HCT116 (cell line): Measurements from ENCODE around the gene MACF1. TPM values are rescaled to one million over a fixed set of nuclear protein-coding genes. Genes with fewer than 3 reads are reported as not detected.

ENCODE experiments used
- ATAC-seq: fragments of 200-7000 bp; cut with Tn5 transposase; 2 replicates; pipeline ENCODE4 v1.9.1; 2020; ENCODE audit warnings: mild to moderate bottlenecking, moderate library complexity
- BruUV-seq: library from RNA; stranded (reverse); fragments of 400-500 nt; replicated peaks from 2 replicates; lab custom pipeline; 2021; lab: Mats Ljungman, UMichigan
- CTCF ChIA-PET: fragments of 300-600 bp; sonication (Branson Sonifier 250); formaldehyde crosslinking; loops from one replicate; lab custom pipeline; 2021; ENCODE audit warnings: antibody characterized with exemption; lab: Charles Lee
- POLR2A ChIA-PET: fragments of 300-600, 350-600 bp; sonication (Branson Sonifier 250); formaldehyde crosslinking; loops from one replicate; lab custom pipeline; 2021; ENCODE audit warnings: antibody characterized with exemption; lab: Charles Lee
- RAD21 ChIA-PET, 2 experiments: fragments of 300-600 bp; sonication (Branson Sonifier 250); formaldehyde crosslinking; loops; one replicate each; lab custom pipeline; 2023; ENCODE audit warnings: low total read pairs in 2 of 2; ENCODE audit not compliant: uncharacterized antibody in 2 of 2, unreplicated experiment in 2 of 2, low non-redundant PET in 1 of 2; lab: Charles Lee
- DNase-seq: peaks from one replicate; pipeline ENCODE4 v3.0.0-alpha.2; 2010; ENCODE audit warnings: low read depth, low spot score
- H2AFZ ChIP-seq: fragments of 200-600 bp; shearing (Covaris generic), sonication (generic); 2 replicates; pipeline ENCODE4 v1.6.1; 2017; ENCODE audit warnings: low read depth, mixed run types, mixed read lengths, antibody characterized with exemption, low read length; ENCODE audit not compliant: poor library complexity, severe bottlenecking
- H3K27ac ChIP-seq: 2 replicates; pipeline ENCODE4 v1.5.1; 2012; ENCODE audit warnings: low read depth, low read length
- H3K27me3 ChIP-seq: fragments of 200-600 bp; sonication (generic); 2 replicates; pipeline ENCODE4 v1.6.1; 2016; ENCODE audit warnings: mixed run types, low read length, mixed read lengths; ENCODE audit not compliant: insufficient read depth
- H3K36me3 ChIP-seq, 2 experiments: fragments of 200-500 bp in 1 of 2; fragments of 200-600 bp in 1 of 2; sonication (Bioruptor generic) in 1 of 2; sonication (generic) in 1 of 2; 2 replicates each; pipeline versions ENCODE4 v1.5.1 to v1.6.1; 2014 to 2016; ENCODE audit warnings: low read length in 2 of 2, inconsistent platforms in 1 of 2, mixed read lengths in 1 of 2, mixed run types in 1 of 2; ENCODE audit not compliant: insufficient read depth in 2 of 2, control insufficient read depth in 1 of 2
- H3K4me1 ChIP-seq, 2 experiments: fragments of 200-600 bp in 1 of 2; sonication (generic) in 1 of 2; 2 replicates each; pipeline versions ENCODE4 v1.5.1 to v1.6.1; 2012 to 2017; ENCODE audit warnings: low read length in 2 of 2, inconsistent platforms in 1 of 2, mild to moderate bottlenecking in 1 of 2, mixed read lengths in 1 of 2, mixed run types in 1 of 2, moderate library complexity in 1 of 2; ENCODE audit not compliant: insufficient read depth in 2 of 2, control insufficient read depth in 1 of 2
- H3K4me2 ChIP-seq: fragments of 200-600 bp; sonication (generic); 2 replicates; pipeline ENCODE4 v1.6.1; 2017; ENCODE audit warnings: mixed run types, low read length, mixed read lengths
- H3K4me3 ChIP-seq, 2 experiments: fragments of 200-600 bp in 1 of 2; sonication (generic) in 1 of 2; replicated peaks in 1 of 2; 2 replicates each; pipeline ENCODE4 v1.5.1; 2011 to 2016; ENCODE audit warnings: low read length in 2 of 2, control low read depth in 1 of 2, low read depth in 1 of 2, mild to moderate bottlenecking in 1 of 2, mixed read lengths in 1 of 2, mixed run types in 1 of 2
- H3K79me2 ChIP-seq: fragments of 200-600 bp; sonication (generic); 2 replicates; pipeline ENCODE4 v1.6.1; 2017; ENCODE audit warnings: mild to moderate bottlenecking, mixed run types, low read length, moderate library complexity, mixed read lengths; ENCODE audit not compliant: insufficient read depth
- H3K9ac ChIP-seq: fragments of 200-600 bp; sonication (generic); 2 replicates; pipeline ENCODE4 v1.6.1; 2016; ENCODE audit warnings: low read length, mixed read lengths
- H3K9me2 ChIP-seq: fragments of 200-600 bp; sonication (generic), shearing (Covaris generic); 2 replicates; pipeline ENCODE4 v1.6.1; 2017; ENCODE audit warnings: mixed run types, mild to moderate bottlenecking, moderate library complexity; ENCODE audit not compliant: insufficient read depth
- H3K9me3 ChIP-seq, 2 experiments: fragments of 200-500 bp in 1 of 2; fragments of 200-600 bp in 1 of 2; sonication (Bioruptor generic) in 1 of 2; sonication (generic) in 1 of 2; 2 replicates each; pipeline ENCODE4 v1.6.1; 2014 to 2017; ENCODE audit warnings: low read length in 2 of 2, mixed read lengths in 2 of 2, inconsistent platforms in 1 of 2, low read depth in 1 of 2, mild to moderate bottlenecking in 1 of 2, mixed run types in 1 of 2, moderate library complexity in 1 of 2; ENCODE audit not compliant: control insufficient read depth in 1 of 2, insufficient read depth in 1 of 2
- H4K20me1 ChIP-seq: fragments of 200-600 bp; sonication (generic), shearing (Covaris generic); 2 replicates; pipeline ENCODE4 v1.6.1; 2017; ENCODE audit warnings: mixed run types, mild to moderate bottlenecking, moderate library complexity; ENCODE audit not compliant: insufficient read depth
- CEBPB ChIP-seq: IDR thresholded peaks from 2 replicates; pipeline ENCODE4 v1.6.1; 2012; ENCODE audit warnings: low read depth
- CTCF ChIP-seq, 3 experiments: fragments of 200-600 bp in 1 of 3; sonication (generic) in 1 of 3; IDR thresholded peaks in 2 of 3; conservative IDR thresholded peaks in 1 of 3; 2 replicates each; pipeline ENCODE4 v1.5.1; 2012 to 2017; ENCODE audit warnings: low read depth in 2 of 3, low read length in 2 of 3, antibody characterized with exemption in 1 of 3, borderline replicate concordance in 1 of 3, control low read depth in 1 of 3, mild to moderate bottlenecking in 1 of 3, mixed read lengths in 1 of 3, mixed run types in 1 of 3, moderate library complexity in 1 of 3; ENCODE audit not compliant: insufficient read depth in 1 of 3
- EGR1 ChIP-seq: IDR thresholded peaks from 2 replicates; pipeline ENCODE4 v1.6.1; 2012; ENCODE audit warnings: low read depth
- ELF1 ChIP-seq: IDR thresholded peaks from 2 replicates; pipeline ENCODE4 v1.6.1; 2012; ENCODE audit warnings: low read depth, borderline replicate concordance
- EZH2phosphoT487 ChIP-seq: fragments of 200-600 bp; IDR thresholded peaks from 2 replicates; pipeline ENCODE4 v1.6.1; 2018; ENCODE audit warnings: antibody characterized with exemption, borderline replicate concordance
- FOSL1 ChIP-seq: IDR thresholded peaks from 2 replicates; pipeline ENCODE4 v1.6.1; 2012; ENCODE audit warnings: low read depth
- POLR2A ChIP-seq: IDR thresholded peaks from 2 replicates; pipeline ENCODE4 v1.7.0; 2011; ENCODE audit warnings: borderline replicate concordance; ENCODE audit not compliant: insufficient read depth, insufficient read length; ENCODE audit errors: extremely low read depth
- SP1 ChIP-seq: IDR thresholded peaks from 2 replicates; pipeline ENCODE4 v1.6.1; 2012; ENCODE audit warnings: low read depth
- SRF ChIP-seq: IDR thresholded peaks from 2 replicates; pipeline ENCODE4 v1.6.1; 2012; ENCODE audit warnings: low read depth
- TCF7L2 ChIP-seq: IDR thresholded peaks from 2 replicates; pipeline ENCODE4 v1.7.0; 2011; ENCODE audit warnings: borderline replicate concordance, inconsistent platforms; ENCODE audit not compliant: insufficient read depth, insufficient read length; ENCODE audit errors: extremely low read depth
- ZBTB33 ChIP-seq: IDR thresholded peaks from 2 replicates; pipeline ENCODE4 v1.6.1; 2011; ENCODE audit warnings: mild to moderate bottlenecking, low read length, moderate library complexity; ENCODE audit not compliant: insufficient replicate concordance; ENCODE audit errors: extremely low read depth
- ZFX ChIP-seq: fragments of 450-650 bp; IDR thresholded peaks from 2 replicates; pipeline ENCODE4 v1.6.1; 2017
- ZNF274 ChIP-seq: fragments of 200-500 bp; sonication (Bioruptor generic); IDR thresholded peaks from 2 replicates; pipeline ENCODE4 v1.6.1; 2014; ENCODE audit warnings: mild to moderate bottlenecking, low read depth, low read length, inconsistent platforms
- intact Hi-C: fragments of 100-400 bp; cut with micrococcal nuclease; formaldehyde crosslinking; loops from 2 replicates; pipeline ENCODE4 v1.10.0; 2022
- total RNA-seq: library from RNA; stranded (reverse); gene quantifications from one replicate; pipeline ENCODE4 v1.2.1, GENCODE V29; 2021; ENCODE audit not compliant: unreplicated experiment
- TF ChIP-seq, protein P1 (sequence below): IDR thresholded peaks from 2 replicates; pipeline ENCODE4 v1.6.1; 2012
- TF ChIP-seq, protein P2 (sequence below): IDR thresholded peaks from 2 replicates; pipeline ENCODE4 v1.6.1; 2012

The MACF1 gene
- total RNA-seq, 1 experiment from 2014 or later: 146 TPM

GRCh38 chr1:39187275-39188046 is 17.0 kb upstream of the MACF1 start:
- no TSS peak for BruUV-seq
- CTCF ChIA-PET: interaction anchor here (2.2 kb wide), 1 partner anchor 89 kb away, joined by 4 read pairs; no protein-coding TSS in a partner anchor
- DNase-seq (no peak), ATAC-seq (no peak)
- TF ChIP-seq ELF1 (no peak), ZNF274 (no peak), CTCF (IDR thresholded peaks at IDR 0.05 in 2 of 3, conservative IDR thresholded peaks at IDR 0.05 in 1 of 3; ENCODE audit: borderline replicate concordance in 1 of 3, insufficient read depth in 1 of 3, low read depth in 2 of 3, low read length in 2 of 3) (no peak)
- TF ChIP-seq, protein P1, sequence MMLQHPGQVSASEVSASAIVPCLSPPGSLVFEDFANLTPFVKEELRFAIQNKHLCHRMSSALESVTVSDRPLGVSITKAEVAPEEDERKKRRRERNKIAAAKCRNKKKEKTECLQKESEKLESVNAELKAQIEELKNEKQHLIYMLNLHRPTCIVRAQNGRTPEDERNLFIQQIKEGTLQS: no peak
- Histone ChIP-seq H2AFZ (no peak overlapping the region), H3K9ac (no peak overlapping the region), H3K79me2 (no peaks in the 10 kb centered on the region; the same call in 1 of the 2 replicates), H3K9me3 (no peaks in the 10 kb centered on the region), H3K4me1 (peaks cover 64 to 75% of the 10 kb centered on the region in 2 experiments), H3K4me3 (no peak overlapping the region), H3K9me2 (no peaks in the 10 kb centered on the region), H3K27ac (no peak overlapping the region), H3K4me2 (no peak overlapping the region), H3K36me3 (no peaks in the 10 kb centered on the region), H3K27me3 (no peaks in the 10 kb centered on the region), H4K20me1 (no peaks in the 10 kb centered on the region)
- POLR2A ChIA-PET: no interaction called here
- intact Hi-C loops: no loop called here
- RAD21 ChIA-PET: no interaction called here

GRCh38 chr1:39189592-39190041 is 14.9 kb upstream of the MACF1 start:
- ChIA-PET POLR2A (no interaction called here), CTCF (interaction anchor here (4.5 kb wide), 1 partner anchor 90 kb away, joined by 47 read pairs; no protein-coding TSS in a partner anchor), RAD21 (no interaction called here)
- Histone ChIP-seq H3K4me1 (peaks cover 65 to 75% of the 10 kb centered on the region in 2 experiments), H3K79me2 (peaks cover 8% of the 10 kb centered on the region; the same call in 1 of the 2 replicates), H3K4me3 (no peak overlapping the region), H2AFZ (no peak overlapping the region), H4K20me1 (no peaks in the 10 kb centered on the region), H3K4me2 (no peak overlapping the region), H3K9me3 (no peaks in the 10 kb centered on the region), H3K27me3 (no peaks in the 10 kb centered on the region), H3K9ac (no peak overlapping the region), H3K36me3 (no peaks in the 10 kb centered on the region), H3K9me2 (no peaks in the 10 kb centered on the region), H3K27ac (no peak overlapping the region)
- ATAC-seq (no peak), DNase-seq (no peak)
- no TSS peak for BruUV-seq
- intact Hi-C loops: loop anchor here (5.0 kb wide), 1 partner anchor 72 kb away; no protein-coding TSS in a partner anchor
- no peak for TF ChIP-seq EGR1
- TF ChIP-seq, protein P2, sequence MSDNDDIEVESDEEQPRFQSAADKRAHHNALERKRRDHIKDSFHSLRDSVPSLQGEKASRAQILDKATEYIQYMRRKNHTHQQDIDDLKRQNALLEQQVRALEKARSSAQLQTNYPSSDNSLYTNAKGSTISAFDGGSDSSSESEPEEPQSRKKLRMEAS: no peak
- no peak for TF ChIP-seq POLR2A
- TF ChIP-seq CEBPB: no peak
- TF ChIP-seq, protein P1: no peak
- TF ChIP-seq FOSL1: no peak
- TF ChIP-seq ZBTB33: no peak
- no peak for TF ChIP-seq TCF7L2
- no peak for TF ChIP-seq SP1
- no peak for TF ChIP-seq SRF
- TF ChIP-seq EZH2phosphoT487: no peak
- TF ChIP-seq ZFX: no peak
